ENCODE data around the gene WNK2. TPM values are rescaled to one million over a fixed set of nuclear protein-coding genes. Genes with fewer than 3 reads are reported as not detected.
A peak's percentile ranks its signal among the peaks of the same experiment; 100 is the strongest.
"Not testable (repeated sequence)": the region's sequence is repeated elsewhere in the genome, so short reads cannot be mapped to it uniquely, and the experiment has no call there.

The WNK2 gene
- total RNA-seq, 1 donor from 2014 or later = 200 TPM

DNA sequence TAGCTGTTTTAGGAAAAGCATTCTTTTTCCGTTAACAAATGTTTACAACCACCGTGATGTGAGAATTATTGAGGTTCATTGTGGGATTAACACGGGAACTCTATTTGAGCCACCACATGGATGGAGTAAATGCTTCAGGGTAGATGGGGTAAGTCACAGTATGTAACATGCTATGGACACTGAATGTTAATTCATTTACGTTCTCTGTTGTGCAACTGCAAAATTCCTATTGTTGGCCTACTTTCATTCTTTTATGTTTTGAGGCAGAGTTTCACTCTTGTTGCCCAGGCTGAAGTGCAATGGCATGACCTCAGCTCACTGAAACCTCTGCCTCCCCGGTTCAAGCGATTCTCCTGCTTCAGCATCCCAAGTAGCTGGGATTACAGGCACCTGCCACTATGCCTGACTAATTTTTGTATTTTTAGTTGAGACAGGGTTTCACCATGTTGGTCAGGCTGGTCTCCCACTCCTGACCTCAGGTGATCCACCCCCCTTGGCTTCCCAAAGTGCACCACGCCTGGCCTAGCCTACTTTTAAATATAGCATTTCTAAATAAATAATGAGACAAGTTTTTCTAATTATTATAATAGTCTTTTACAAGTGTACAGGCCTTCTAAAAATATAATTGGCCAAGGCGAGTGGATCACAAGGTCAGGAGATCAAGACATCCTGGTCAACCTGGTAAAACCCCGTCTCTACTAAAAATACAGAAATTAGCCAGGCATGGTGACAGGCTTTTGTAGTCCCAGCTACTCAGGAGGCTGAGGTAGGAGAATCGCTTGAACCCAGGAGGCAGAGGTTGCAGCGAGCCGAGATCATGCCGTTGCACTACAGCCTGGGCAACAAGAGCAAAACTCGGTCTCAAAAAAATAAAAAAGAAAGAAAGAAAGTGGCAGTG is 169.7 kb downstream of the WNK2 start:
- ATAC-seq; intact Hi-C loops (cut with DNase I); DNase-seq (ENCODE audit: missing footprints): not testable (repeated sequence)

DNA sequence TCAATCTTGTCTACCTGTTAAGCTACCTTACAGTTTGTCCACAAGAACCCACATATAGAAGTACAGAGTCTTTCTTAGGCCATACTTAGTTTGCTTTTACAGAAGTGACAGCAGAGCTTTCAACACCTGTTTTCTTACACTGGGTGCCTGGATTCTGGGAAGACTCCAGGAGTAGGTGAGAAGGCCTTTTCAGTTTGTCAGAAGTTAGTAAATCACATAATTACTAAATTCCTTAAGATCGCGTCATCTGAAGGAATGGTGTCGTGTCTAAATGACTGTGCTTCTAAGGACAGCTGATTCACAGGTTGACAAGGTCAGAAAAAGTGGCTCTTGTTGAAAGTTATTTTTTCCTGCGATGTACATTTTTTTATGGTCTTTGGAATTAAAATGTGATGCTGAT is 170.5 kb downstream of the WNK2 start:
- DNase-seq (ENCODE audit: missing footprints) = no peak
- intact Hi-C loops (cut with DNase I) = no loop called here
- no peak for ATAC-seq

DNA sequence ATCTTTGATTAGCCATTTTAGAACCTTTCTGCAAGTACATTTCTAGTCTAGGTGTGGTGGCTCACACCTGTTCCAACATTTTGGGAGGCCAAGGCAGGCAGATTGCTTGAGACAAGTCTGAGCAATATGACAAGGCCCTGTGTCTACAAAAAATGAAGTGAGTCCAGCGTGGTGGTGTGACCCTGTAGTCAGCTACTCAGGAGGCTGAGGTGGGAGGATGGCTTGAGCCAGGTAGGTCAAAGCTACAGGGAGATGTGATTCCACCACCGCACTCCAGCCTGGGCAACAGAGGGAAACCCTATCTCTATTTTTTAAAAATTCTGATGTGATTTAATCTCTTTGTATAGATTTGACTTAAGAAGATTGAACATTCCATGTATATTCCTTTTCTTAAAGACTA is 171.9 kb downstream of the WNK2 start:
- intact Hi-C loops (cut with DNase I) = no loop called here
- no peak for DNase-seq (ENCODE audit: missing footprints)
- ATAC-seq = no peak

DNA sequence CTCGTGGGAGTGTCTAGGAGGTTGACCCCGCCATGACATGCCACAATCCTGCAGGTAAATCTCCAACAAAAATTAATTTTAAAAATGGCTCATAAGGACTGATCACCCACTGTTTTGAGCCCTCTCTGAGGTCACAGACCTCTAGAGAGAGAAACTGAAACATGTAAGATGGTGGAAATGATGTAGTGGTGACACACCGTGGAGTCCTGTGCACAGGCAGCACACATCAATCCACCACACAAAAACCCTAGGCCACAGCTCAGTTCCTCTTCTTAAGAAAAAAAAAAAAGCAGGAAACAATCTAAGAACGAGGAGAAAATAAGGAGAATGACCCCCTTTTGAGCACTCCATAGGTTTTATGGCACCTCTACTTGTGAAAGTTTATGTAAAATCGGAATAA is 173.7 kb downstream of the WNK2 start:
- intact Hi-C loops (cut with DNase I) = no loop called here
- DNase-seq (ENCODE audit: missing footprints) (no peak), ATAC-seq (no peak)

DNA sequence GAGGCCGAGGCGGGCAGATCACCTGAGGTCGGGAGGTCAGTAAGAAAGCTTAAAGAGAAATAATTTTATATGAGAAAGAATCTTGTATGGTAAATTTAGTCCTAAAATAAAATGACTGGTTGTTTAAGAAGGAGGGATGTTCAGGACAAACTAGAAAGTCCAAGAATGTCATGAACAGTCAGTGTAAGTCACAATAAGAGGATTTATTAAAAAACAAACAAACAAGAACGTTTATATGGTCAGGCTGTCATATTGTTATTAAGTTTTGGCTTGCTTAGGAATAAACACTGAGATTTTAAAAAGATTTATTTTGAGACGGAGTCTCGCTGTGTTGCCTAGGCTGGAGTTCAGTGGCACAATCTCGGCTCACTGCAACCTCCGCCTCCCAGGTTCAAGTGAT is 176.0 kb downstream of the WNK2 start:
- ATAC-seq; intact Hi-C loops (cut with DNase I); DNase-seq (ENCODE audit: missing footprints): not testable (repeated sequence)

DNA sequence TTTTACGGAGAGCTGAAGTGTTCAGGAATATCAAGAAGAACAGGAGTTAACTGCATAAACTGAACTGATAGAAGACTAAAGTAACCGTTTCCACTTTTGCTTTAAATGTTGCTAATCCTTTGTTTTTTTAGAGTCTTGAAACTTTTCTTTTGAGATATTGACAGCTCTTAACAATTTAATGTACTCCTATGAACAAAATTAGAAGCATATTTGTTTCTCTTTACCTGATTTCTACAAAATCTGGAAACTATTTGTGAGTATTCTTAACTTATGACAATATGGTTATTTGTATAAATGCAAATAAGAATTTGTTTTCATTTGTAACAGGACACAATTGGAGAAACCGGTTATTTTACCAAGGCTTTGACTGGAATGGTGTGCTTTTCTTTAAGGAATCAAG is 178.1 kb downstream of the WNK2 start:
- DNase-seq (ENCODE audit: missing footprints) (no peak), ATAC-seq (no peak)
- intact Hi-C loops (cut with DNase I) = no loop called here

DNA sequence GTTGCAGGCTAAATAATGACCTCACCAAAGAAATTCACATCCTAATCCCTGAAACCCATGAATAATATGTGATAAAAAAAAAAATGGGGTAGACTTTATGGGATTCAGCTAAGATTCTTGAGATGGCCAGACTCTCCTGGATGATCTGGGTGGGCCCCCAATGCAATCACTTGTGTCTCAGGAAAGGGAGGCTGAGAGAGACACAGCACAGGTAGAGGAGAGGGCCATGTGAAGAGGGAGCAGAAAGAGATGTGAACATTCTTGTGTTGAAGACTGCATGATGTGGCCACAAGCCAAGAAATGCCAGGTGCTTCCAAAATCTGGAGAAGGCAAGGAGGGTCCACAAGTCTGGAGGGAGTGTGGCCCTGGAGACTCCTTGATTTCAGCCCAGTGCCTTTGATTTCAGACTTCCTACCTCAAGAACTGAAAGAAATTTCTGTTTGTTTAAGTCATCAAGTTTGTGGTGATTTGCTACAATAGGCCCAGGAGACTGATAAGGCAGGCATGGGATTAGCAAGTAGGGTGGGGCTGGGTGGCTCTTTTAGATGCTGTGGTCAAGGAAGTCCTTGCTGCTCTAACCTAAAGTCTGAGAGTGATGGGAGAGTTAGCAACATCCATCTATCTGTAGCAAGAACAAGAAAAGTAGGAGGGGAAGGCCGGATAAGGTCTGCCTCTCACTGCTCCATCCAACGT is 180.9 kb downstream of the WNK2 start:
- no peak for ATAC-seq
- intact Hi-C loops (cut with DNase I) = no loop called here
- no peak for DNase-seq (ENCODE audit: missing footprints)

DNA sequence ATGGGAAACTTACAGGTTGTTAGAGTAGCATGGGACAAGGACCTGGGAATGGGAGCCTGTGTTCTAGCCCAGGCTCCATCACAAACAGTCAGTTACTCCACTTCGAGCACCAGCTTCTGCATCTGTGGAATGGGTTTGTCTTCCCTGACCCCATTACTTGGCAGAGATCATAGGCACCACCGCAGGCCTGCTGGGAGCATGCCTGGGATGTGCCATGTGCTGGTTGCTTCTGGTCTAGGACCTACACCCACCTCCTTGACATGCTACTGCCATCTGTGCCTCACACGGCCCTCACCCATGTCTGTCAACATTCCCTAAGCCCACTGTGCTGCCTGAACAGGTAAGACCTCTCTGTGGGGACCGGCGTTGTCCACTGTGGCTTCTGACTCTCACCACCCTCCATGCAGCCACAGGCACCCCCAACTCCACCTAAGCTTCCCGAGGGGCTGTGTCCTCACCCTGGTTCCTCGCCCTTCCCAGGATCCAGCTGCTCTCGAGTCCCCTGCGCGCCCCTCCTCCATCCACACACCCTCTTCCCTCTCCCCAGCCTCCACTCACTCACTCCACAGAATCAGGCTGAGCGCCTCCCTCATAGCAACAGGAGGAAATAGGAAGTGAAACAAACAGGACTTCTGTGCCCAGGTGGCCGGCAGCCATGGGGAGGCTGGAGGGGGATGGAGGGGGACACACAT is 181.6 kb downstream of the WNK2 start:
- DNase-seq (ENCODE audit: missing footprints) (no peak), ATAC-seq (peak; percentile 16)
- intact Hi-C loops (cut with DNase I) = no loop called here

DNA sequence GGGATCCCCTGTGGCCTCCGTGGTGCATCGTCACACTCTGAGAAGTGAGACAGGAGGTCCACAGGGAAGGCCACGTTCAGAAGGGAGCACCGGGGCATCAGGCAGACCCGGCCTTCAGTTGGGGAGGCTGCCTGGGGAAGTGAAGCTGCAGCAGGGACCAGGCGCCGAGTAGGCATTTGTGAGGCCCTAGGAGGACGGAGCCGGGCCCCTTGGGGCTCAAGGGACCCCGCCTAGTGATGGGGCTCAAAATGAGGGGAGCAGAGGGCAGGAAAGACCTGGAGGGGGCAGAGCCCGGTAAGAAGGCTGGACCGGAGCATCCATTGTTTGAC is 182.1 kb downstream of the WNK2 start:
- no peak for ATAC-seq
- intact Hi-C loops (cut with DNase I) = no loop called here
- DNase-seq (ENCODE audit: missing footprints) = no peak

DNA sequence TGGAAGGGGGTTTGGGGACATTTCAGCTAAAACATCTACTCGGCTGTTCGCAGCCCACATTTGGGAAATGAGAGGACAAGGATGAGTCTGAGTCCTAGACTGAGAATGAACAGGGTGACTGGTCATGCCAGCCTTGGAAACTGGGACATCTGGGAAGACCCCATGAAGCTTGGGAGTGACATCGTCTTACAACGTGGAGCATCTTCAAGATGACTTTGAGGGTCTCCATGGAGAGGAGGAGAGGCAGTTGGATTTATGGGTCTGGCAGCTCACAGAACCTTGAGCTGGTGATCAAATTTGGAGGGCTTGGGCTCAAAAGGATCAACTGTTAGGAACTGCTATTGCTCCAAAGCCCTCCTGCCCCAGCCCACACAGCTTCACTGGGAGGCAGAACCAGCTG is 182.5 kb downstream of the WNK2 start:
- DNase-seq (ENCODE audit: missing footprints); intact Hi-C loops (cut with DNase I); ATAC-seq: not testable (repeated sequence)

DNA sequence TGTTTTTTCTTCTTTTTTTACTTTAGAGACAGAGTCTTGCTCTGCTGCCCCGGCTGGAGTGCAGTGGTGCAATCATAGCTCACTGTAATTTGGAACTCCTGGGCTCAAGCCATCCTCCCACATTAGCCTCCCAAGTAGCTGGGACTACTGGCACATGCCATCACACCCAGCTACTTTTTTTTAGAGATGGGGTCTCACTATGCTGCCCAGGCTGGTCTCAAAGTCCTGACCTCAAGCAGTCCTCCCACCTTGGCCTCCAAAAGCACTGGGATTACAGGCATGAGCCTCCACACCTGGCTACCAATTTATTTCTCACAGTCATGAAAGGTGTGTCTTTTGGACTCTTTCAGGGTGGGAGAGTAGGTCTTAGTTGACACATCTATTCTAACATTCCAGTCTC is 184.5 kb downstream of the WNK2 start:
- ATAC-seq (no peak), DNase-seq (ENCODE audit: missing footprints) (no peak)
- intact Hi-C loops (cut with DNase I) = no loop called here

DNA sequence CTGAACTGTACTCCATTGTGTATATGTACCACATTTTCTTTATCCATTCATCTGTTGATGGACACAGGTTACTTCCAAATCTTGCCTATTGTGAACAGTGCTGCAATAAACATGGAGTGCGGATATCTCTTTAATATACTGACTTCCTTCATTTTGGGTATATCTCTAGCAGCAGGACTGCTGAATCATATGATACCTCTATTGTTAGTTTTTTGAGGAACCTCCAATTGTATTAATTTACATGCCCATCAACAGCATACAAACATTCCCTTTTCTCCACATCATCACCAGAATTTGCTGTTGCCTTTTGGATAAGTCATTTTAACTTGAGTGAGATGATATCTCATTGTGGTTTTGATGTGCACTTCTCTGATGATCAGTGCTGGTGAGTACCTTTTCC is 185.7 kb downstream of the WNK2 start:
- DNase-seq (ENCODE audit: missing footprints) (no peak), ATAC-seq (no peak)
- intact Hi-C loops (cut with DNase I) = no loop called here

Other genes with a start within 250 kb of the WNK2 start
- gene FGD3, start 236.6 kb upstream of the WNK2 start, total RNA-seq = 3.0 TPM
- gene SUSD3, start 125.4 kb upstream of the WNK2 start, total RNA-seq = 1.7 TPM
- gene CARD19, start 87.9 kb upstream of the WNK2 start, total RNA-seq = 27.1 TPM
- 55.5 TPM for gene NINJ1, start 49.9 kb upstream of the WNK2 start, total RNA-seq